Measurements from ENCODE around the gene EIF2AK3. TPM values are rescaled to one million over a fixed set of nuclear protein-coding genes. Genes with fewer than 3 reads are reported as not detected.
"Not testable (repeated sequence)": the region's sequence is repeated elsewhere in the genome, so short reads cannot be mapped to it uniquely, and the experiment has no call there.

EIF2AK3 gene
- total RNA-seq, 1 donor from 2014 or later: 32.3 TPM

DNA sequence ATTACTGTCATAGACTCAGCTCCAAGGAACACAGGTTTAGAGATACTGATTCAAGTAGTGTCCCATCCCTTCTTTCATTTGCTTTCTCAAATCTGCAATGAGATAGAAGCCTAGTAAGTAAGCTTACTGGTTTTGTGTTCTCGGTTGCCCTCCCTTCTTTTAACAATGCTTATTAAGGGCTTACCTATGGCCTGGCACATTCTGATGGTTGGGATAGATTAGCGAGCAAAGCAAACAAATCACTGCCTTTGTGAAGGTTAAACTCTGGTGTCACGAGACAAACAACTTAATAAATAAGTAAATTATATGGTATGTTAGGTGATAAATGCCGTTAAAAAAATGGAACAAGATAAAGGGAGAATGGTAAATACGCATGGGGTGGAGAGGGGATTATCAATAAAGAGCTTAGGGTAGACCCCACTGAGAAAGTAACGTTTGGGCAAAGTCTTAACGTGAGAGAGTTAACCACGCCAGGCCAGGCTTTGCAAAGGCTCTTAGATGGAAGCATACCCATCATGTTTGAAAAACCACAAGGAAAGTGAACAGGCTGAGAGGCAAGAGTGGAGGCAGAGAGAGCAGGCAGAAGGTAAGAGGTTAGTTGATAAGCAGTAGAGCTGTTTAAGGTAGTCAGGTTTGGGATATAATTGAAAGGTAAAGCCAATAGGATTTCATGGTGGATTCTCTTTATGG lies 31.0 kb downstream of the EIF2AK3 start:
- no peak for DNase-seq

DNA sequence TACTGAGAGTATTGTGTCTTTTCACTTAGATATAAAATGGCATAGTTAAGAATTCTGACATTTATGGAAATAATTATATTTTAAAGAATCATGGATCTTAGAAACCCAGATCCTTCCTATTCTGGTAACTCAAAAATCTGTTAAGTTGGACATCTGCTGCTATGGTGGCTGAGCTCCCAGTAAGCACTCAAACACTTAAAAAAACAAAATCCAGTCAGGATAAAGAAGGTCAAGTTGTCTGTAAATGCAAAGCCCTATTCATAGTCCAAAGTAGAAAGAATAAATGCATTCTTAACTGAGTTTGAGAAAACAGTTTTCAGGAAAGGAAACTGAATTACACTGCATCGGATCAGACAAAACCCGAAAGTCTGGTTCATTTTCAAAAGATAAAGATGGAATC lies 35.6 kb downstream of the EIF2AK3 start:
- no peak for DNase-seq

GRCh38 chr2:88590998-88591613 lies 36.2 kb downstream of the EIF2AK3 start:
- DNase-seq: no peak

DNA sequence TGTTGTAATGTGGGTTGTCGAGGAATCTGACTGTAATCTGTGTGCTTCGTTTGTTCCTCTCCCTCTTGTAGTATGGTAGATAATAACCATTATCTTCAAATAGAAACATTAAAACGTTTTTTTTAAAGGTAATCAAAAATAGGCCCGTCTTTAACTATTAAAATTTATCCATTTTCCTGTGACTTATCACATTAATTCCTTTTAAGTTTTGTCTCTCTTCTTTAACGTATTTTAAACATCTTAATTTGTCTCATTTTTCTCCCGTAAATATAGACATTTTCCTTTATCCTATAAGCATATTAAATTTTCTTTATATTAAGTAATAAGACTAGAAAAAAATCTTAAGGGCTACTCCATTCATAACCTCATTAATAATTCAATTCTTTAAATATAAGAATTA lies 41.3 kb downstream of the EIF2AK3 start:
- no peak for DNase-seq

DNA sequence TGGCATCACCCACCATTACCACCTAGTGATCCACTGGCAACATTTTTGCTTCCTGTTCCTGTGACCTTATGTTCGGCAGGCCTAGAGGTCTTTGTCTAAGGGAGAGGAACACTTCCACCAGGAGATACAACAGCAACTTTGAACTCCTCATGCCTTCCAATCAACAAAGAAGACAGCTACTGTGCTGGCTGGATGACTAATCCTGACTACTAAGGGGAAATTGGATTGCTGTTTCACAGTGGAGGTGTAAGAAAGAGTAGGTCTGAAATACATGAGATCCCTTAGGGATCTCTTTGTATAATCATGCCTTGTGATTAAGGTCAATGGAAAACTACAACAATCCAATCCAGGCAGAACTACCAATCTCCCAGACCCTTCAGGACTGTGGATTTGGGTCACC lies 45.2 kb downstream of the EIF2AK3 start:
- no peak for DNase-seq

DNA sequence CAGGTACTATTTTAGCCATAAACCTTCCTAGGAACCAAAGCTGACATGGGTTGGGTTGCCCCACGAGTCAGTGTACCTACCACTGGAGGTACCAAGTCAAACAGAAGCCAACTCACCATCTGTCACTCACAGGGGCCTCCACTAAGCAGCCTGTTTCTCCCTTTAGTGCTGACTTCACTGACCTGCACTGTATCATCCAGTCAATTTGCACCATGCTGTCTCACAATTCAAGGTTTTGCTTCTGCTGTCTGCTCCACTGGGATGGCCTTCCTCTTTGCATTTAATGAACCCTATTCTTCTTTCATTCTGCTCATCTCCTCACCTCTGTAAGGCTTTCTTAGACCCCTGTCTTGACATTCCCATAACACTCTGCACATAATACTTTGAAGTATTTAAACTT lies 47.2 kb downstream of the EIF2AK3 start:
- no peak for DNase-seq

DNA sequence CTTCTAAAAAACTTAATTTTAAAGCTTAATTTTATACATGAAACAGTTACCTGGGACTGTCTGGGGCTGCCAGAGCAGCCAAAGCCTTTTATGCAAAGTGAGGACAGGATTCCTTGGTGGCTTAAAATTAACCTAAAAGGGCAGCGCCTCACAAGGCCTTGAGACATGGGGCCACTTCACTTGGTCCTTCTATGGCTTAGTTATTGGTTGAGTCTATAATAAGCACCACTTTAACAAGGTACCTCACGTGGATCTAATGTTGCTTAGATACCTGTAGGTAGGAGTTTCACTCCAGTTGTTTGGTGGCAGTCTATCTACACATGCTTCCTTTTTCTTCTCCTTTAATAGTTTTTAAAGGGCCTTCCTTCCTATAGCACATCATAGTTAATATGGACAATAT lies 51.6 kb downstream of the EIF2AK3 start:
- no peak for DNase-seq

- no peak for DNase-seq
Measured at GRCh38 chr2:88575051-88575450, 52.2 kb downstream of the EIF2AK3 start.

DNA sequence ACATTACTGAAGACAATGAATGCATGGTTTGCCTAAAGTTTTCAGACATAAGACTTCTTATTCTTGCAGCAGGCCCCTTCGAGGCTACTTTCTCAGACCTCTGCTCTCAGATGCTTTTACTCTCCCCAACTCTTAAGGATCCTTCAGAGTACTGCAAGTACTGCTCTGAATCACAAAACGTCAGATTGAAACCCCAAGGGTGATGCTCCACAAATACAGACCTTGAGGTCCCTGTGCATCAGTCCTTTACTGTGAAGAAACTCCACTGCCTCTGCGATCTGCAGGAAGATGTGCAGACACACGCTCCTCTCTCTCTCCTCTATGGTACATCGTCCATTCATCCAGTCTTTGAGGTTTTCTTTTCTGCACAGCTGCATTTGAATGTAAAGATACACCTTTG lies 52.8 kb downstream of the EIF2AK3 start:
- no peak for DNase-seq

DNA sequence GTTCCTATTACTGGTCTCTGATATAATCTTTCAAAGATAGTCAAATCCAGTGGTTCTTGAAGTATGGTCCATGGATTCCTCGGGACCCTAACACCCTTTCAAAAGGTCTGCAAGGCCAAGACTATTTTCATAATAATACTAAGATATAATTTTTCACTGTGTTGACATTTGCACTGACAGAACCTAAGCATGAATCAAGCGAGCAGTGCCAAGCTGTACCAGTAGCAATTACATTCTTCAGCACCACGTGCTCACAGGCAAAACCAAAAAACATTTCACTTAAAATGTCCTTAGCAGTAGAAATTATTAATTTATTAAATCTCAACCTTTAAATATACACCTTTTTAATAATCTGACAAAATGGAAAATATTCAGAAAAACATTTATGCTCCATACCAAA lies 59.1 kb downstream of the EIF2AK3 start:
- DNase-seq: no peak

DNA sequence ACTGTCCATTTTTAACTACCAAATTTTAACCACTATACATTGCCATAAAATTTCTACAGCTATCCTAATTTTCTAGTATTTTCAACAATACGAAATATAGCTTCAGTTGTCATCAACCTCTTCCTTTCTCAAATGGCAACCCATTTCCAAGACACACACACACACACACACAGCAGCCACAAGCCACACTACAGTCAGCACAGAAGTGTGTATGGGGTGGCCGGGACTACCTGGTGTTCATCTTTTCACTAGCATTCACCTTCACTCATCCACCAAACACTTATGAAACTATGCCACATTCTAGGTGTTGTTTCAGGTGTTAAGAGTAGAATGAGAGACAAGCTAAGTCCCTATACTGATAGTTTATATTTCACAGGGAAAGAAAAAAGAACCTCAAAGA lies 62.9 kb downstream of the EIF2AK3 start:
- no peak for DNase-seq

- no peak for DNase-seq
Measured at GRCh38 chr2:88563129-88563528, 64.1 kb downstream of the EIF2AK3 start.

DNA sequence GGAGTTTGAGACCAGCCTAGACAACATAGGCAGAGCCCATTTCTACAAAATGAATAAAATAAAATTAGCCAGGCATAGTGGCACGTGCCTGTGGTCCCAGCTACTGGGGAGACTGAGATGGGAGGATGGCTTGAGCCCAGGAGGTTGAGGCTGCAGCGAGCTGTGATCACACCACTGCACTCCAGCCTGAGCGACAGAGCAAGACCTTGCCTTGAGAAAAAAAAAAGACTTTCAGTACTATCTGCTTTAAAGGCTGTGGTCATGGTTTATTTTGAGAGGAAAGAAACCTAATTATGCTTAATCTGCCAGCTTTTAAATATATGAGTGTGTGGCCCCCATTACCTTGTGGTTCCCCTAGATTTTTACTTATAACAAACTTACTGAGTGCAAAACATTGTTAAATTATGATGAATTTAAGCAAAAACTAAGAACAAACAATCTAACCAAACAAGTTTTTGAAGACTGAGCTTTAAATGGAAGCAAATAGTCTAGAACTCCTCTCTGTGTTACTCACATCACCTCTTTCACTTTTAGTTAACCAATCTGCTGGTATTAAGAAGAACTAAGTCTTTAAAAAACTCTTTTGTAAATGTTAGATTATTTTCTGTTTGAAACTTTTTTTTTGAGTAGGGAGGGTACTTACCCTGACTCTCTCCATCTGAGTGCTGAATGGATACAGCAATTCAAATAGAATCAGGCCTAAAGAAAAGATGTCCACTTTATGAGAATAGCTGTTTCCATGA lies 65.4 kb downstream of the EIF2AK3 start:
- DNase-seq: no peak

GRCh38 chr2:88560619-88561307 lies 66.5 kb downstream of the EIF2AK3 start:
- no peak for DNase-seq

DNA sequence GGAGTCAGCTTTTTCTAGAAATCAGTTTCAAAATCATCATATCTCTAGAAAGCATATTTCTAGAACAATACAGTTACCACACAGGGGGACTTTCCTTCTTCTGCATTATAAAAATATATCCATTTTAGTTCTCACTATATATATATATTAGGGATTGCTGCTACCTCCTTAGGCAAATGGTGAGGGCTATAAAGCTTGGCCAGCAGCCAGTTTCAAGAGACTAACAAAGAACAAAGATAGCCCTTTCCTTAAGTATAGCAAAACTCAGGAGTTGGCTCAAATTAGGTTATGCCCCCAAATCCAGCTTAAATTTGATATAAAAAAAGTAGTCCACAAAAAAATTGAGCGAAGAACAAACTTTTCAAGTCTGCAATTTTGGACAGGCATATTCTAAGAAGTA lies 70.0 kb downstream of the EIF2AK3 start:
- DNase-seq: no peak

DNA sequence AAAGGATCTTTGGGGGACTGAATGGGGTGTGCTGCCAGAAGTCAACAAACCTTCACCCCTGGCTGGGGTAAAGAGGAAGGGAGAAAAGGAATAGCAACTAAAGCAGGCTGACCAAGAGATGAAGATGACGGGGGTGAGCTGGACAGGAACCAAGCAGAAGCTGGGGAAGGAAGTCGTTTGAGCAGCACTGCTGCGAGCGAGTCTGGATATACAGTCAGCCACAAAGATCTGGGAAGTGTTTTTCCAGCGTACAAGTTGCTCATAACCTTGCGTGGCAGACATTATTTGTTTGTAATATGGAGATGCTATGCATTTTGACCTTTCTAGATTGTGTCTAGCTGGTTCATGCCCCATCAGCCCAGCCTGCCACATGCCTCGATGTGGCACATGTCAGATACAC lies 71.2 kb downstream of the EIF2AK3 start:
- DNase-seq: no peak

DNA sequence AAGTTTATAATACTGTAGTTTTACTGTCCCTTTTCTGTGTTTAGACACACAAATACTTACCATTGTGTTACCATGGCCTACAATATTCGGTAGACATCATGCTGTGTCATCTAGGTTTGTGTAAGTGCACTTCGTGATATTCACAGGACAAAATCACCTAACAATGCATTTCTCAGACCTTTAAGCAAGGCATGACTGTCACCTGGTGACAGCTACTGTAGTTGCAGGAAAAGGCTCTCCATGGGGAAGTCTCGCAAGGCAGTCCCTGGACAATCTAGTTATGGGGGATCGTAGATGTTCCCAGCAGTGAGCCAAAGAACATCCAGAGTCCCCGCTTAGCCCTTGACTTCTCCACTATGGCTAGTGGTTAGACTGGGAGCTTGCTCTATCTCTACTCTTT lies 73.1 kb downstream of the EIF2AK3 start:
- DNase-seq: no peak

GRCh38 chr2:88549616-88550292 lies 77.5 kb downstream of the EIF2AK3 start:
- no peak for DNase-seq

- DNase-seq: not testable (repeated sequence)
Measured at GRCh38 chr2:88546291-88546690, 81.0 kb downstream of the EIF2AK3 start.

- no peak for DNase-seq
Measured at GRCh38 chr2:88545118-88545517, 82.1 kb downstream of the EIF2AK3 start.

- DNase-seq: no peak
Measured at GRCh38 chr2:88543541-88544057, 83.7 kb downstream of the EIF2AK3 start.

DNA sequence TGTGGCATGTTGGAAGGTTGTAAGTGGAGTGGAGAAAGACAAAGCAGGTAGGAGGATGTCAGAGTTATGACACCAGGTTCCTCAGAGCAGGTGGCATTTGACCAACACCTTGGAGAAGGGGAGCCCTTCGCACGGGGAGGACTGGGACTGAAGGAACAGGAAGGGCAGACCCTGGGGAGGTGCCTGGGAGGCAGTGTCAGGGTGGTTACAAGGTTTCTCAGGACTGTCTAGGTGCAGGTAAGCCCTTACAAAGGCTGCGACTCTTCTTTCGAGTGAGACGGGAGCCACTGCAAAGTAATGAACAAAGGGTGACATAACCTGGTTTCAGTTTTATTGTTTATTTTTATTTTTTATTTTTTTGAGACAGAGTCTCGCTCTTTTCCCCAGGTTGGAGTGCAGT lies 84.6 kb downstream of the EIF2AK3 start:
- DNase-seq: no peak

Measured in occipital lobe (tissue), 2 donors.